ENCODE measurements around the gene TDRD7. TPM values are rescaled to one million over a fixed set of nuclear protein-coding genes. Genes with fewer than 3 reads are reported as not detected.

TDRD7 gene
- total RNA-seq, 1 donor from 2014 or later: 9.4 TPM

DNA sequence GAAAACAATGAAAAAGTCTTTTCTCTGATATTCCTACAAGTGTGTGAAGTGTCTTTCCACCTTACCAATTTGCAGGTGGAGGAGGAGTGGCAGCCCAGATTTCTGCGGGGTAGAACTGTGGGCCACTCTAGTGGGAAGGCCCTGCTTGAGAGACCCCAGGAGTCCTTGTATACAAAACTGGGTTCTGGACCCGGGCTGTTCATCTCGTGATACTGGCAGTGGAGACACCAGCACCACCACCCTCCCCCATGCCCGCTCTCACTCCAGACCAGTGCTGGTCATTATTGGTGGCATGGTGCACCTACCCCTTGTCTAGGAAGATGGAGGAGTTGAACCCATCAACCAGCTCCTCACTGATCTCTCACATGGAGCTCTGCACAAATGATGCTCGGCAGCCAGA, 16.2 kb upstream of the TDRD7 start:
- H3K4me3 ChIP-seq (ENCODE audit: low read depth, low read length): no peak overlapping the region
- TF ChIP-seq, protein P1, sequence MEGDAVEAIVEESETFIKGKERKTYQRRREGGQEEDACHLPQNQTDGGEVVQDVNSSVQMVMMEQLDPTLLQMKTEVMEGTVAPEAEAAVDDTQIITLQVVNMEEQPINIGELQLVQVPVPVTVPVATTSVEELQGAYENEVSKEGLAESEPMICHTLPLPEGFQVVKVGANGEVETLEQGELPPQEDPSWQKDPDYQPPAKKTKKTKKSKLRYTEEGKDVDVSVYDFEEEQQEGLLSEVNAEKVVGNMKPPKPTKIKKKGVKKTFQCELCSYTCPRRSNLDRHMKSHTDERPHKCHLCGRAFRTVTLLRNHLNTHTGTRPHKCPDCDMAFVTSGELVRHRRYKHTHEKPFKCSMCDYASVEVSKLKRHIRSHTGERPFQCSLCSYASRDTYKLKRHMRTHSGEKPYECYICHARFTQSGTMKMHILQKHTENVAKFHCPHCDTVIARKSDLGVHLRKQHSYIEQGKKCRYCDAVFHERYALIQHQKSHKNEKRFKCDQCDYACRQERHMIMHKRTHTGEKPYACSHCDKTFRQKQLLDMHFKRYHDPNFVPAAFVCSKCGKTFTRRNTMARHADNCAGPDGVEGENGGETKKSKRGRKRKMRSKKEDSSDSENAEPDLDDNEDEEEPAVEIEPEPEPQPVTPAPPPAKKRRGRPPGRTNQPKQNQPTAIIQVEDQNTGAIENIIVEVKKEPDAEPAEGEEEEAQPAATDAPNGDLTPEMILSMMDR (conservative IDR thresholded peaks at IDR 0.05; ENCODE audit: low read depth, low read length): no peak
- no peak for DNase-seq (ENCODE audit: low read depth)

DNA sequence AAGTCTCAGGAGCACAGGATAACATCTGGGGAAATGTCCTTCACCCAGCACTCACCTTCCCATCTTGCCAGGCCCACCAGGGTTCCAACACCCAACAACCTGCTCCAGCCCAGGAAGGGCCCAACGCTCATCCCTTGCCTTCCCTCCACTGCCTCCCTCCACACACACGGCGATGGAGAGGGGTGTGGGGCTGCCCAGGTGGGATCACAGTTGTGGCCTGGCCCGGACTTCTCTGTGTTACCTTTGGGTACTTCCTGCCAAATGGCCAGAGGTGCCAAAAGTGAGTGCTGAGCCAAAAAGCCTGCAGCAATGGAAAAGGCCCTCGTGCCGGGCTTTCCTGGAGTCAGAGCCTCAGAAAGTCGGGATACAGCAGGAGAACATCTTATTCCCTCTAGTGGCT, 15.6 kb upstream of the TDRD7 start:
- no peak for DNase-seq (ENCODE audit: low read depth)
- no peak overlapping the region for H3K4me3 ChIP-seq (ENCODE audit: low read depth, low read length)
- TF ChIP-seq, protein P1 (conservative IDR thresholded peaks at IDR 0.05; ENCODE audit: low read depth, low read length): no peak

DNA sequence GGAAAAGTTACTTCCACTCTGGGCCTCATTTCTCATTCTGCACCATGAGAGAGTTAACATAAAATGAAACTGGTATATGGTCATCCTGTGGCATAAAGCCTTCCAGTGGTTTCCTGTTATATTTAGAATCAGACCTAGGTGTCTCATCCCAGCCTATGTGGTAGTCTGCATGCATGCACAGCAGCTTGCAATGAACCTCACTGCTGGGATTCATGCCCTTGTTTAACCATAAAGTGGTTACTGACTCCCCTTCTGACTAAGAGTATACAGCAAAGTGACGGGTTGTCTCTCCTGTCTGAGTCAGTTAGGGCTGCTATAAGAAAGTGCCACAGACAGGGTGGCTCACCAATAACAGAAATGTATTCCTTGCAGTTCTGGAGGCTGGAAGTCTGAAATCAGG, 14.7 kb upstream of the TDRD7 start:
- no peak for DNase-seq (ENCODE audit: low read depth)
- no peak overlapping the region for H3K4me3 ChIP-seq (ENCODE audit: low read depth, low read length)
- TF ChIP-seq, protein P1 (conservative IDR thresholded peaks at IDR 0.05; ENCODE audit: low read depth, low read length): no peak

DNA sequence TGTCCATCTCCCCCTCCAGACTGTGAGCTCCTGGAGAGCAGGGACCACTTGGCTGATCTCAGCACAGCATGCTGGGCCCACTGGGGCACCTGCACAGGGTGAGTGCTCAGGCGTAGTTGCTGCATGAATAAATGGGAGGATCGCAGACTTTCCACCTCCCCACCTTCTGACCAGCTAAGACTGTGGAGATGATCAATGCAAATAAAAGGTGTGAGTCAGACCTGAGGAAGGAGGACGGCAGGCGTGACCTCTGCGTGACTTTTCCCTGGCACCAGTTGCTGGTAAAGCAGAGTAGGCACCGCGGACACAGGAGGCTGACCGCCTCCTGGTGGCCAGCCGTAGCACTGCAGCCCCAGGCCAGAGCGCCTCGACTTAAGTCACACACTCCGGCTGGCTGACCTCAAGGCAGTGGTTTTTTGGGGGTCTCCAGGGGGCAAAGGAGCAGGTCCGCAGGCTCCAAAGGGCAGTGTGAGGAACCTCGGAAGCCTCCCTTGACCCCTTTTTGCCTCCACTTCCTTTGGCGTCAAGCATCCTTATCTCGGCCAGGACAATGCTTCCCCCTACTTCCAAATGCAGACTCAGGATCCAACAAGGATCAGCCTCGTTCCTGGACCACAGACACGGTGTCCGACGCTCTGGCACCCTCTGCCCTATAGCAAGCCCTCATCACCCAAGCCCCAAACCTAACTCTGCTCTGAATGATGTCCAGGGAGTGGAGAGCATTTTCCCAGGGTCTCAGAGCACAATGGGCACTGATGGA, 12.7 kb upstream of the TDRD7 start:
- H3K4me3 ChIP-seq (ENCODE audit: low read depth, low read length): no peak overlapping the region
- TF ChIP-seq, protein P1 (conservative IDR thresholded peaks at IDR 0.05; ENCODE audit: low read depth, low read length): peak; percentile 97
- DNase-seq (ENCODE audit: low read depth): peak; percentile 81

DNA sequence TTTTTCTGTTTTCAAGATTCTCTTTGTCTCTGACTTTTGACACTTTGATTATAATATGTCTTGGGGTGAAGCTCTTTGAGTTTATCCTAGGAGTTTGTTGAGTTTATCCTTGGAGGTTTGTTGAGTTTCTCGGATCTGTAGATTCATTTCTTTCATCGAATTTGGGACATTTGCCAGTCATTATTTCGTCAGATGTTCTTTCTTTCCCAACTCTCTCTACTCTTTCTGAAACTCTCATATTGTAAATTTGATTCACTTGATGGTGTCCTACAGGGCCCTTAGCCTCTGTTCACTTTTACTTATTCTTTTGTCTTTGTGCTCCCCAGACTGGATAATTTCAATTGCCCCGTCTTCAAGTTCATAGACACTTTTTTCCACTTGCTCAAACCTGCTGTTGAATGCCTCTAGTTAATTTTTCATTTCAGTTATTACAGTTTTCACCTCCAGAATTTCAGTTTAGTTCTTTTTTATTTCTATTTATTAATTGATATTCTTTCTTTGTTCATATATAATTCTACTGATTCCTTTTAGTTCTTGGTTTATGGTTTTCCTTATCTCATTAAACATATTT, 8.1 kb upstream of the TDRD7 start:
- TF ChIP-seq, protein P1 (conservative IDR thresholded peaks at IDR 0.05; ENCODE audit: low read depth, low read length): no peak
- no peak for DNase-seq (ENCODE audit: low read depth)
- no peak overlapping the region for H3K4me3 ChIP-seq (ENCODE audit: low read depth, low read length)

DNA sequence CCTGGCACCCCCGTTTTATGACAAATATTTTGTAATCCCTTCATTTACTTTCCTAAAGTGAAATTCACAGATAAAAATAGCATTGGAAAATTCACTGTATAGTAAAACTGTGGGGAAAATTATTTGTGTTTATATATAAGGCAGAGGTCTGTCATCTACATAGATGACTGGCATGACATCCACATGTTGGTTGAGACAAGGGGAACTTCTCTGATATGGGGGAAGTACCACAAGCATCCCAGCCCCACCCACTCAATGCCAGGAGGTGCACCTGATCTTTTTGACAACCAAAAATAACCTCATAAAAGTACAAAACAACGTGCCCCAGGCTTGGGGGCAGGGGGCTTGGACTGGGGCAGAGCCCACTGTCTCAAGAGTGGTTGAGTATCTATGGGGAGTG, 6.3 kb upstream of the TDRD7 start:
- TF ChIP-seq, protein P1 (conservative IDR thresholded peaks at IDR 0.05; ENCODE audit: low read depth, low read length): no peak
- H3K4me3 ChIP-seq (ENCODE audit: low read depth, low read length): no peak overlapping the region
- no peak for DNase-seq (ENCODE audit: low read depth)

Data from epithelial cell of proximal tubule (primary cell).